Superior temporal gyrus (tissue), 1 donor: ENCODE results near the gene SPECC1L.
A peak's percentile ranks its signal among the peaks of the same experiment; 100 is the strongest.

Experiments
- DNase-seq: peaks from one replicate; pipeline ENCODE4 v3.0.0-alpha.2; 2016; ENCODE audit errors: extremely low spot score

Gene SPECC1L

DNA sequence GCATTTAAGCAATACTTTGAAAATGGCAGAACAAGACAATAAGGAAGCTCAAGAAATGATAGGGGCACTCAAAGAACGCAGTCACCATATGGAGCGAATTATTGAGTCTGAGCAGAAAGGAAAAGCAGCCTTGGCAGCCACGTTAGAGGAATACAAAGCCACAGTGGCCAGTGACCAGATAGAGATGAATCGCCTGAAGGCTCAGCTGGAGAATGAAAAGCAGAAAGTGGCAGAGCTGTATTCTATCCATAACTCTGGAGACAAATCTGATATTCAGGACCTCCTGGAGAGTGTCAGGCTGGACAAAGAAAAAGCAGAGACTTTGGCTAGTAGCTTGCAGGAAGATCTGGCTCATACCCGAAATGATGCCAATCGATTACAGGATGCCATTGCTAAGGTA is 51.9 kb downstream of the SPECC1L start:
- DNase-seq = no peak

DNA sequence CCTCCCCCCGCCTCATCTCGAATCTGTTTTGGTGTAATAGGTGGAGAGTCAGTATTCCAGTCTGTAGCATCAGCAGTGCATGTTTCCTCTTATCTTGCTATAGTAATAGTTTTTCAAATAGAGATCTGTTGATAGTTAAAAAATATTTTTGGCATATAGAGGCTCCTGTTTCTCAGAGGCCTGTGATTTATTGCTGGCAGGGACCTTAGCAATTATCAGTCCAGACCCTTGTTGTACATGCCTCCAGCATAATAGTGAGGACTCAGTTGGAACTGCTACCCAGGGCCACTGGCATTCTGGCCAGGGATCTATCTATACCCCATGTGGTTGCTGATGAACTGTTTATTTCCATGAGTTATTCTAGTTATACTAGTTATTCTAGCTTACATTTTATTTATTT is 52.6 kb downstream of the SPECC1L start:
- DNase-seq = no peak

DNA sequence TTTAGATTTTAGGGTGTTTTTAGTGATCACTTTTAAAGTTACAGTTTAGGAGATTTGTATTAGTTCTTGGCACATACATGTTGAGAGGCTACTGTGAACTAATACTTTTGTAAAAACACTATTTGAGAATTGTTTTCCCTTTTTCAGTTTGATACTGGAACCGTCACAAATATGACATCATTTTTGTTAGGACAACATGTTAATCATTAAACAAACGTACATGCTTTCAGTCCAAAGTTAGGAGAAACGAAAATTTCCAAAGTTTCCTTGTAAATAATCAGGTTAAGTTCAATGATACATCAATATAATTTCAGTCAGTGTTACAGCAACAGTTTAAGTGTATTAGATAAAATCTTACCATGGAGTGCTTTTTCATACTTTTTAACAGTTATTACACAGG is 53.1 kb downstream of the SPECC1L start:
- DNase-seq = no peak

DNA sequence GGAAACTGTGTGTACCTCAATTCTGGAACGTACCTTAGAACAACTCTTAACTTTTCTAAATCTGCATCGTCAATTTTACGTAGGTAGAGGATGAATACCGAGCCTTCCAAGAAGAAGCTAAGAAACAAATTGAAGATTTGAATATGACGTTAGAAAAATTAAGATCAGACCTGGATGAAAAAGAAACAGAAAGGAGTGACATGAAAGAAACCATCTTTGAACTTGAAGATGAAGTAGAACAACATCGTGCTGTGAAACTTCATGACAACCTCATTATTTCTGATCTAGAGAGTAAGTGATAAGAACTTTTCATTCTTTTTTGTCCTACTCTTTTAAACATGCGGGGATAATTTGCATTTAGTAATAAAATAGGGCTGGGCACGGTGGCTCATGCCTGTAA is 53.5 kb downstream of the SPECC1L start:
- DNase-seq = no peak

DNA sequence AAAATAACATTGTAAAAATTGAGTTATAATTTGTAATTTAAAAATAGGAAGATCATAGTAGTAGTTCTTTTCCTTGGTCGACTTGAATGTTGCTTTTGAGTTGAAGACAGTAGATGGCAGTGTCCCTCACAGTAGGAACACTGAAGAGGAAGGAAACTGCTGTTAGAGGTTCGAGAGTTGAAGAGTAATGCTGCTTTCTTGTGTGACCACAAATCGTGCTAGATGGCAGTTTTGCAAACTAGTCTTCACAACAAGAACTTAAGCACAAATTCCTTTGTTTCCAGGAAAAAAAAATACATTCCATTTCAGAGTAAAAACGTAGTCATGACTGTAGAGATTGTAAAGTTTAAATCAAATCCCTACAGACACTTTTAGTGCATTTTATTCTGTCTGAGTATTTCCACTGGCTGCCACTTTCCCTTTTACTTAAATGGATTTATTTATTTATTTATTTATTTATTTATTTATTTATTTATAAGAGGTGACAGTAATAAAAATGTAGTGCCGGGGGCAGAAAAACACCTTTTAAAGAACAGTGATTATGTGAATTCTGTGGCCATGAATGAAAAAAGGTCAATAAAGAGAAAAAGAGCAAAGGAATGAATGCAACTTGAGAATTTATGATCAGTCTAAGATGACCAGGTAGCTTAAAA is 54.6 kb downstream of the SPECC1L start:
- peak; percentile 78 for DNase-seq

DNA sequence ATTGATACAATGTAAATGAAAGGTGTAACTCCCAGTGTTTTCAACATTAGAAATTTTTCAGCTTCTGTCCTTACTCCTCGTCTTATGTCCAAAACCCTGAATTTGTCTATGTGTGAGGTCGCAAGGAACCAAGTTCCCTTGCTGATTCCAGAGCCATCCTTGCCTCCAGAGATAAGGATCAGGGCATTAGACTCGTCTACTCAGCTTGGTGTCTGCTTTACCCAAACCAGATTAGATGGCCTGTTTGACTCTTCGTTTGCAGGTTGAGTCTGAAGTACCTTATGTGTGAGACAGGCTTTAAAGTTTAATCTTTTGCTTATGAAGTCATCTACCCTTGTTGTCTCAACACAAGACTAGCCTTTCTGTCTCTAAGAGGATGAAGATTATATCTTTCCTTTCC is 55.6 kb downstream of the SPECC1L start:
- no peak for DNase-seq

DNA sequence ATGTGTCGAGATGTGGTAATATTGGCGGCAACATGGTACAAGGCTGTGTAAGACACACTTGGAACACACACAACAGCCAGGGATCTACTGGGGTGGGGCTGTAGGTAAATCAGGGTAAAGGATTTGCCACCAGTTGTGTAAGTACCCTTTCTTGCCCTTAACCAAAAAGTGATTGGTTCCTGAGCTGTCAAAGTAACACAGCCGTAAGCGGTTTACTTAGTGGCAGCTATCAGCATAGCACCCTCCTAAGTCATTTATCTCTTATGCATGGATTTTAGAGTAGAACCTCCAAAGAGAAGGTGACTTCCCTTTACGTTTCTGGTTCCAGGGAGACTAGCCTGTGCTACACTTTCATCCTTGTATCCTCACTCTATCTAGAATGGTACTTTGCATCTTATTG is 57.2 kb downstream of the SPECC1L start:
- no peak for DNase-seq

DNA sequence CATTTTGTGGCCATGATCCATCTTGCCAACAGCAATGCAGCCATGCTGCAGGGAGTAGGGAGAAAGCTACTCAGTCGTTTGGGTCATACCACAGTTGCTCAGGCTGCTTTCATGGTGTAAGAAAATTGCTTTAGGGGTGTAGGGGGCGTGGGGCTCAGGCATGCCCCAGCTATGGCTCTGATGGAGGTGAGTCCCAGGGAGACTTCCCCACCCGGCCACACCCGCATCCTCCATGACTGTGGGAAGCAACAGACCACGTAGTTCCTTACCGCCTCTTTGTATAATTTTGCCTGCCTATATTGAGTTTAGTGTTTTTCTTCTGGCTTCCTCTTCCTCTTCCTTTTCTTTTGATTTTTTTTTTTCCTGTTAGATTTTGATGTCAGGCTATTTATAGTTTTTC is 58.8 kb downstream of the SPECC1L start:
- no peak for DNase-seq

DNA sequence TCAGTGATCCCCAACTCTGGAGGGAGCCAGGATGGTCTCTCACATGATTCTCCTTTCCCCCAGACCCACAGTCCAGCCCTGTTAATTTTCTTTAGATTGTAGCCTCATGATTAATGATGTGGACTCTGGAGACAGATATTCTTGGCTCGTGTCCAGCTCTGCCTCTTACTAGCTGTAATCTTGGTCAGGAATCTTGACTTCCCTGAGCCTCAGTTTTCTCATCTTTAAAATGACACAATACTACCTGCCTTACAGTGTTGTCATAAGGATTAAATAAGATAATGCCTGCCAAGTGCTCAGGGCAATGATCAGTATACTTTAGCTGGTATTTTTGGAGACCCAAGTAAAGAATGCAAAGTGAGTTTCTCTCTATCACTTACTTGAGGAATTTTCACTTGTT is 60.0 kb downstream of the SPECC1L start:
- DNase-seq = no peak

DNA sequence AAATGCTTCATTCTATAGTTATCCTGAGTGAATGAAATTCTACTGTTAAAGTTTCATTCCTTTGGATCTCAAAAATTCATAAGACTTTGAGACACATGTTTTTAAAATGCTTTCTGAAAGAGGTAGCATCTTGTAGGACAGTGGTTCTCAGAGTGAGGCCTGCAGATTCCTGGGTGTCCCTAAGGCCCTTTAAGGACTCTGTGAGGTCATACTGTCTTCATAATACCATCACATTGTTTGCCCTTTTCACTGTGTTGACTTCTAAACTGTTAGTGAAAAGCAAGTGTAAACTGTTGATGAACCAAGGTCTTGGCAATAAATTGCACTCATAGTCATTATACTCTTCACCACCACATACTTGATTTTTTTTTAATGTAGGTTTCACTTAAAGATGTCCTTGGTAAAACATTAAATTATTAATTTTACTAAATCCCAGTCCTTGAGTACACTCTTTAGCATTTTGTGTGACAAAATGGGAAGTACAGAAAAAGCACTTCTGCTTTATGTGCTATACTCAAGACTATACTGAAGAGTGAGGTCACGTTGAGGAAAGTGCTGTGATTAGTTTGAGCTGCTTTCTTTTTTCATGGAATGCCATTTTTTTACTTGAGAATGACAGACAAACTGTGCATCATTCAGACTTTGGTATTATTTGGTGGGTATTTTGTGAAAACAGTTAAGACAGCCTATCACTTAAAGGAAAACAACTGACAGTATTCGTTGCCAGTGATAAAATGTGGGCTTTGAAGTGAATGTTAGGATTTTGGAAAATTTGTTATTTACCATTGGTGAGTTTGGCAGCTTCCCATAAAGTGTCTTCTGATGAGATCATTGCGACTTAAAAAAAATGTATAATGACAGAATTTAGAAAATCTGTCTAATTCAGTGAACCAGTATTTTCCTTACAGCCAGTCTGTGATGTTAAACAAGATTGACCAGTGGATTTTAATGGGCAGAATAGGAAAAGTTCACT is 61.1 kb downstream of the SPECC1L start:
- no peak for DNase-seq

DNA sequence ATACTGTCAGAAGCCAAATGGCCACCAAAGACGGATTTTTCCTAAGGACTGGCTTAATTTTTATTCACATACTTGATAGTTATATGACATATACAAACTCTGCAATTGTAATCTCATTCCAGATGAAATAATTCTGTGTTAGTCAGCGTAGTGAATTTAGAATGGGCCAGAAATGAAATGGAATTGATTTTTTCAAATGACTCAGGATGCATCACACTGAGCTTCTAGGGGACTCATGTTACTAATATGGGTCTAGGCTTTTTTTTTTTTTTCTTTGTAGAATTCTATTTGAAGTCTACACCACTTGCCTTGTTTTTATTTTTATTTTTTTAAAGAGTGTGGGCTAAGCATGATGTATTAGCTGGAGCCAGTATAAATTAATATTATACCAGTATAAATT is 62.7 kb downstream of the SPECC1L start:
- DNase-seq = no peak

DNA sequence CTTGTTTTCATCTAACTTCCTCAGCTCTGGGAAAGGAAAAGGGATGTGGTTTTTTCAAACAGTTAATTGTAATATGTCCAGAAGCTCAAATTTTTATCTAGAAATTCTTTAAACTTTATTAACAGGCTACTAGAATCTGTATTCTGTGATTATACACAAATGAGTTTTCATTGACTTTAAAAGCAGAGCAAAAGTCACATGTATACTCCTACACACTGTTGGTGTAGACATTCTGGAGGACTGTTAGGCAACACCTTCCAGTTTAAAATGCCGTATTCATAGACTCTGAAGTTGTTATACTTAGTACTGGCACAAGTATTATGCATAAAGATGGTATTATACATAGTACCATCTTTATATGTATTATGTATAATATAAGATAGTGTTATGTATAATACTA is 64.9 kb downstream of the SPECC1L start:
- no peak for DNase-seq

DNA sequence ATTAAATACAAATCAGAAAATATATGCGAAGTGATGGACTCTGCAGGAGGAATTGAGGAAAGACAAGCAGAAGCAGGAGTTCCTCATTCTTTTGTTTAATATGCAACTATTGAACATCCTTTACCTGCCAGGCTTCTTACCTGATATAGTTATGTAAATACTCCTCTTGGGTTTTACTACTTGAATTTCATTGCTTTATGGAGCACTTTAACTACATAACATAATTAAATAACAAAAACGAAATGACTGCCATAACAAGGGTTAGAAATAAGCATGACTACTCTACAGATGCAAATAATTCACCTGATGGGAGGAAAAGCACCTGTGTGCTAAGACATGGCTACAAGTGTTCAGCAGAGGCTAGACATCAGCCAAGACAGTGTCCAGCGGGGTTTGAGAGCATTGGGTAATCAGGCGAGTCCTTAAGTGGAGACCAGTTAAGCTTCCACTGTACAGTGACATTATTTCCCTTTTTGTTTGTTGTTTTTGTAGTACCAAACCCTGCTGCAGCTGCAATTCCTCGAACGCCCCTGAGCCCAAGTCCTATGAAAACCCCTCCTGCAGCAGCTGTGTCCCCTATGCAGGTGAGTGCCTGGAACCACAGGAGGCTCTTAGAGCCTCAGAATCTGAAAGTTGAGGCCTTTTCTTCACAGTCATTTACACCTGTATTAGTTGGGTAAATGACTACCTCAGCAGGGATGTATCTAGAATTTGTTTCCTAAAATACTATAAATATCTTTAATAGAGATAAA is 67.4 kb downstream of the SPECC1L start:
- DNase-seq = no peak

DNA sequence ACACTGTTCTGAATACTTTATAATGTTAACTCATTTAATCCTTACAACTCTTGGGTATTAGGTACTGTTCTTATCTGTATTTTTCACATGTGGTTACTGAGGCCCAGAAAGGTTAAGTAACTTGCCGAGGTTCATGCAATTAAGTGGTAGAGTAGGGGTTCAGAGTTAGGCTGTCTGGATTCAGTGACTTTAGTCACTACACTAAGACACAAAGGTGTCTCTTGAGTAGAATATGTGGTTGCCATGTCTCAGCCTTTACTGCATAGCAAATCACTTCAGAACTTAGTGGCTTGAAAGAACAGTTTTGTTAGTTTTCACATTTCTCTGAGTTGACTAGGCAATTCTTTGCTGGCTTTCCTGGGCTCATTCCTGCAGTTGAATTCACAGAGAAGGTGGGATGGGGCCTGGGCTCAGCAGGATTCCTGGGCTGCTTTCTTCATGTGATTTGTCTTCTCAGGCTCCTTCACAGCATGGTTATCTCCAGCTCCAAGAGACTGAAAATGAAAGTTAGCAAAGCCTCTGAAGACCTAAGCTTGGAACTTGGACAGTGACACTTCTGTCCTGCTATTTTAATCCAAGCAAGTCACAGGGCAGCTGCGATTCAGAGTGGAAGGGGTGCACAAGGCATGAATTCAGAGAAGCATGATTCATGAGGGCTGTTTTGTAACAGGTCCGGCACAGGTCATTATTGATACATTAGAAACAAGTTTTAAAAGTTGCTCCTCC is 68.3 kb downstream of the SPECC1L start:
- DNase-seq = no peak

DNA sequence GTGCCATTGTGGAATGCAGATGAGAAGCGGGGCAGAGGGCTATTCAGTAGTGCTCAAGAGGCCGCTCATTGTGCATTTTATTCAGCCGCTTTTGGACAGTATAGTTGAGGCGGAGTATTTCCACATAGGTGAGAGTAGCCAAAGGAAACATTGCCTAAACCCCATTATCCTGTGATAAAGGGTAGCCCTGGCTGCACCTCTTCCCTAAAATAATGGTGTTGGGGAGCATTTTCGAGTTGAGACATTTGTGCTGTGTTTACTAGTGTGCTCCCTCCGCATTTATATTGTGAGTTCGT is 68.8 kb downstream of the SPECC1L start:
- DNase-seq = no peak

DNA sequence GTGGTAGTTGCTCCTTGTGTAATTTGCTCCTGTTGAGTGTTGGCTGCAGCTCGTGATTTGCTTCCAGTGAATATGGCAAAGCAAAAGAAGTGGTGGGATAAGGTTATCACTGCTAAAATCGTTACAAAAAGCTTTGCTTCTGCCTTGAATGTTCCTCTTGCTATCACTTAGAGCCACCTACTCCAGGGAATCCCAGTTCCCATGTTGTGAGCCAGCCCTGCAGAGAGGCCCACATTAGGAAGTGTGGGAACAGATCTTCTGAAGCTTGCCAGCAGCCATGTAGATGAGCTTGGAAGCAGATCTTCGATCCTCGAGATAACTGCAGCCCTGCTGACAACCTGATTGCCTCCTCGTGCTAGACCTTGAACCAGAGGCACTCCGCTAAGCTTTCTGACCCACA is 71.0 kb downstream of the SPECC1L start:
- DNase-seq = no peak

DNA sequence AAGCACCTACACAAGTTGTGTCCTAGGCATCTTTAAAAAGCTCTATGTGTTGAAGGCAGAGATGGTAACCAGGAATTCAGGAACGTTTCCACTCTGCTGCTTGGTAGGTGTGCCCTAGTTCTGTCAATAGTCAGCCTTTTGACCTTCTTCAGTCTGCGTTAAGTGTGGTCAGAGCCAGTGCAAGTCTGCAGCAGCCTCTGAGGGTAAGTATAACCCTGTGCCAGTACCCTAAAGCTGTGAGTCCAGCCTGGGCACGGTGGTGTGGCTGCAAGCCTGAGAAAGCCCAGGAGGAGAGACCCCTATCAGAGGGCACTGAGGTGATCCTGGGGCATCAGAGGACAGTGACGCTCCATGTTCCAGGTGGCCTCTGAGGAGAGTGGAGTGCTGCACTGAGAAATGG is 80.0 kb downstream of the SPECC1L start:
- no peak for DNase-seq

DNA sequence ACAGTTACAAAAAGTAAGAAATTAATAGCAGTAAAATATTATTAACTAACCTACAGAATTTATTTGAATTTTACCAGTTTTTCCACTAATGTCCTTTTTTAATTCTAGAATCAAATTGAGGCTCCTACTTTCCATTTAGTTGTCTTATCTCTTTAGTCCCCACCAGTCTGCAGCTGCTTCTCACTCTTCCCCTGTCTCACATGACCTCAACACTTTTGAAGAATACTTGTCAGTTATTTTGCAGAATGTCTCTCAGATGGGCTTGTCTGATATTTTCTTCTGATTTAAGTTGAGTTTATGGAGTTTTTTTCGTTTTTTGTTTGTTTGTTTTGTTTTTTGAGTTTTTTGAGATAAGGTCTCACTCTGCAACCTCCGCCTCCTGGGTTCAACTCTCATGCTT is 82.5 kb downstream of the SPECC1L start:
- DNase-seq = no peak

DNA sequence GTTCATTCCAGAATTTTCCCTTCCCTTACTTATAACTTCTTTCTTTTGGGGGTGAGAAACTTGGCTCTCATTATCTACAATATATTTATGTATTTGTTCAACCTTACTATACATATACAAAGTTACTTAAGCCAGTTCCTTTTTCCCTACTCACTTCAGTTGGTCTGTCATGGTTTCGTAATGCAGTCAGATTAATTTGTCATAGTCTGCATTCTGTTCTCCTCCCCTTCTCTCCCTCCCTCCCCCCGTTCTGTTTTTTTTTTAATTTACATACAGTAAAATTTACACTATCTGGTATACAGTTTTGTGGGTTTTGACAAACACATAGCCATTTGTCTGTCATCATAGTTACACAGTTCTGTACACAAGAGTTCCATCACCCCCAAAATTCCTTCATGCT is 84.9 kb downstream of the SPECC1L start:
- DNase-seq = no peak

DNA sequence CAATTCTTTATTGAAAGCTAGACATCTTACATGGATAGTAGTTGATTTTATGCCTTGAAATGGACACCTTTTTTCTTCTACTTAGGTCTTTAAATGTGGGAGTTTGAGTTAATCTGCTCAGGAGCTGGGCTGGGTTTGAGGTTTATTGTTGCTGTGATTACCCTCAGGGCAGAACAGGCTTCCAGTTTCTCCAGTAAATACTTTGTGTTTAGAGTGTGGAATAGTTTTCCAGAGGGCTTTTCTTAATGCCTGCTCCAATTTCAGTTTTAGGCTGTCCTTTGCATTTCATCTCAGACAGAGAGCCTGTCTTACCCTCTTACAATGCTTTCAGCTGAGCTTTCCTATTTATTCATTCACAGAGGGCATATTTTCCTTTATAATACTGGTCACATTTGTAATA is 86.9 kb downstream of the SPECC1L start:
- no peak for DNase-seq

DNA sequence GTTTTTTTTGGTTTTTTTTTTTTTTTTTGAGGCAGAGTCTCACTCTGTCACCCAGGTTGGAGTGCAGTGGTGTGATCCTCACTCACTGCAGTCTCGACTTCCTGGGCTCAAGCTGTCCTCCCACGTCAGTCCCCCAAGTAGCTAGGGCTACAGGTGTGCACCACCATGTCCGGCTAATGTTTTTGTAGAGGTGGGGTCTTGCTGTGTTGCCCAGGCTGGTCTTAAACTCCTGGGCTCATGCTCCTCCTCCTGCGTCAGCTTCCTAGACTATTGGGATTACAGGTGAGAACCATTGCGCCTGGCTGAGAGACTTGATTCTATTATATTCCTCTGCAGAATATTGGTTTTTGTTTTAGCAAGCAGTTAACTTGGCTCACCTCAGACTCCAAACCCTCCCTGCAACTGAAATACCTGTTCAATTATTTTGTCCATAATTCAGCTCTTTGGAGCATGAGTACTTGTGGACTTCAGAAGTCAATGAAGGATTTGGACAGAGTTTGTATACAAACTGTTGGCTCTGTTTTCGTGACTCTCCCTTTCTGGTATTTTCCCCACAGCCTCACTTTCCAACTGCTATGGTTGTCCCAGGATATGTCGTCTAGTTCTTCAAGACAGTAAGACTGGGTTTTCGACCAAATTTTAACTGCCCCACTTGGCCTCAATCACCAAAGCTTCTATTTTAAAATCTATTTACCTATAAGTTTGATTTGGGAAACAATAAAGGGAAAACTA is 87.6 kb downstream of the SPECC1L start:
- DNase-seq = no peak
